DMS 273 (cell line): ENCODE data around the gene RGS10.
"Not testable (repeated sequence)": the region's sequence is repeated elsewhere in the genome, so short reads cannot be mapped to it uniquely, and the experiment has no call there.

Source experiments
- DNase-seq: peaks from one replicate; lab custom pipeline; 2025; ENCODE audit not compliant: unreplicated experiment; lab: John Stamatoyannopoulos, UW

The RGS10 gene

DNA sequence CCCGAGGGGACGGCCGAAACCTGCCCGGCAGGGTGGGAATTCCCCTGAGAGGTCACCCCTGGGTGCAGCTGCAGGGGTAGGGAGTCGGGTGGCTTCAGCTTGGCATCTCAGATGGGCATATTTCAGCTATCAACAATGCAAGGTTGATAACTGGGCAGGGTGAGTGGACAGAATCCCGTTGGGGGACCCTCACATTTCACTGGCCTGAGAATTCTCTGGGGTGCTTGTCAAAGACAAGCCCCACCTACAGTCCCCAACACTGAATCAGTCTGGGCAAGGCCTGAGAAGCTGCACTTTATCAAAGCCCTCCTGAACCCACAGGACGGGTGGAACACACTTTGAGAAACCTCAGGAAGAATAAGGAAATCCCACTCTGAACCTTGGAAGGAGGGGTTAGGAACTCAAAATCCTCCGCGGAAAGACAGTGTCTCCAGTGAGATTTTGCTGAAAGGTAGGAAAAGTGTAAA lies 3.1 kb downstream of the RGS10 start:
- no peak for DNase-seq

DNA sequence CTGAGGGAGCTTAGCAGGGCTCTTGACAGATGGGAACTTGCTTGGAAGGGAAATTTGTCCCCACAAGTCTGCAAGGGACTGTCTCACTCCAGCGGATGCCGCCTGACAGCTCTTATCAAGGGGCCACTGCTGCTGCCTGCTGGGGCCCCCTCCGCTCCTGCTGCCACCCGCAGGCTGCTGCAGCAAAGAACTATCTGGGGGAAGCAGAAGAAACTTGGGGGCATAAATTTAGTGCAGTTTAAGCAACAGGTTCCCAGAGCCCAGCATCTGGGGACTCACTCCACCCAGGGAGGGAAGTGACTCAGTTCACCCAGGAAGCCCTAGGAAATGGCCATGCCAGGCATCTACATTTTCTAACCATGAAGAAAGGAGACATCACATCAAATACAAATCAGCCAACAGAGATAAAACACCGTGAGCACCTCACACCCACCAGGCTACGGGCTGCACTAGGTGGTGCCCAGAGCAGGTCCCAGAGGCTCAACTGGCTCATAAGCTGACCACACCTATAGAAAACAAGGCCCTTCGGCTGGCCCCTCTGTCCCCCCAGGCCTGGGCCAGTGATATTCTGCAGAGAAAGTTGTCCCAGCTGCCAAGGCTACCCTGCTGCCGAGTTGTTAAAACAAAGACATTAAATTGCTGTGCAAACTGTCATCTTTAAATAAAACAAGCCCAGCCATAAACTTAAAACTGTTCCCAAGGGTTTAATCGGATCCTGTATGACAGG lies 3.7 kb downstream of the RGS10 start:
- peak; percentile 29 for DNase-seq

DNA sequence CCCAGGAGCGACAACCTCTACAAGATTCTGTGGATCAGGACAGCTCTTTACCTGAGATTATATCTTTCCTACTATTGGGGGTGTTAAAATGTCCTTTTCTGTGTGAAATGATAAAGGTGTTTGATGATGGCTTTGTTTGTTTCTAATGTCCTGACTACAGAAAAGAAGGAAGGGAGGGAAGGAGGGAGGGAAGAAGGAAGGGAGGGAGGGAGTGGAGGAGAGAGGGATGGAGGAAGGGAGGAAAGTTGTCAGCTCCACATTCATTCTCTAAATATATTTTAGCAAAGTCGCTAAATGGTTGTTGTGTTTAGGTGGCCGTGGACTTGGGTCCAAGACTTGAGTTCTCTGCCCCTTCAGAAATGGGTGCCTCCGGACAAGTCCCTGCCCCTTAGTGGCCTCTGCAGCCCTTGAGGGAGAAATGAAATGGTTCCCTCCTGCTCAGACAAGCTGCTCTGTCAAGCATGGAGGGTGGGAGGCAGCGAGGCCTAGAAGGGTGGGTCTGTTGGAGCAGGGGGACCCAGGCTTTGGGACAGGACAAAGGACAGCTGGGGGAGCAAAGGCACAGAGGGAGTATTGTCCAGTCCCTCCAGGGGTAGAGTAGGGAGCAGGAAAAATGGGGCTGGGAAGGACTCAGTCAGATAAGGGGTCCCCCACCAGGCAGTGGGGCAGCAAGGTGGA lies 4.4 kb downstream of the RGS10 start:
- no peak for DNase-seq

DNA sequence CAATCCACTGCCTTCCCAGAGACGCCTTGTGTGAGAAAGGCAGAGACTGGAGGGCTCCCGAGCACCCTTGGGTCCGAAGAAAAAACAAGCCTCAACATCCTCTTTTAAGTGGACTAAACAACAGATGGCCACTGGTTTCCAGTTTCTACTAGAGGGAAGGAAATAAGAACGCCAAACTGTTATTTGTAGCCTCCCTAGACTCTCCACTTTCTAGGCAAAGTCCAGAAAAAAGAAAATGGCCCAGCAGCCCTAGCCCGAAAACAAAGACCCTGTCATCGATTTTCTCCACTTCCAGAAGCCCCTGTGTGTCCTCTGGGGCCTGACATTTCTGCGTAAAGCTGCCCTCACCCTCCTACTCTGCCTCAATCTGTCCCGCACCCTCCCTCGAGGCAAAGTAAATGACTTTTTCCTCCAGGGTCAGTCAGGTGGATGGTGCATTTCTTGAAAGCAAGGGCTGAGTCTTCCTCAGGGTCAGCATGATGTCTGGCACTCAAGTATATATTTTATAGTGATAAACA lies 6.0 kb downstream of the RGS10 start:
- peak; percentile 57 for DNase-seq

DNA sequence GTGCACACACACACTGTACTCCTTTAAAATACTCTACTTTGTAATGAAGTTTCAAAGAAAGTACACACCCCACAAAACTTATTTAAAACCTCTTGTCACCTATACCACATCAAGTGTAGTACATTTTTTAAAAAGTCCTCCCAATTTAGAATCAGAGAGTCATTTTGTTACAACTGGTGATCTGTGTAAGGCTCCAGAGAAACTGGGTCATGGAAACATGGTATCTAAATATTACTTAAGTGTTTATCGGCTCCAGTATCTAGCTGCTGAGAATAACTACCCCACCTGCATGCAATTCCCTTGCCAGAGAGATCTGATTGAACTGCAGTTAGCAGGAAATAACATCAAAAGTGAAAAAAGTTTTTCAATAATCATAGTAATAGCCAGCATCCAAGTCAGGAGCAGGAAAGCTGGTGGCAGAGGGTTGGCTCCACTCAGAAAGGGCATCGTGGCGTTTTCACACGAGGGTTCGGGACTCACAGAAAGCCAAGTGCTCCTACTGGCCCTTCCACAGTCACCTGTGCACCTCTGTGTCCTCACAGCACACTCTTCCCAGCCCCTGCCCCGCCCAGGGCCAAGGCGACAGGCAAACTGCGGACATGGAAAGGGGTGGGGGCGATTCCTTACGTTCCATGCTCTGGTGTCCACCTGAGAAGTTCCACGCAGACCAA lies 6.5 kb downstream of the RGS10 start:
- no peak for DNase-seq

DNA sequence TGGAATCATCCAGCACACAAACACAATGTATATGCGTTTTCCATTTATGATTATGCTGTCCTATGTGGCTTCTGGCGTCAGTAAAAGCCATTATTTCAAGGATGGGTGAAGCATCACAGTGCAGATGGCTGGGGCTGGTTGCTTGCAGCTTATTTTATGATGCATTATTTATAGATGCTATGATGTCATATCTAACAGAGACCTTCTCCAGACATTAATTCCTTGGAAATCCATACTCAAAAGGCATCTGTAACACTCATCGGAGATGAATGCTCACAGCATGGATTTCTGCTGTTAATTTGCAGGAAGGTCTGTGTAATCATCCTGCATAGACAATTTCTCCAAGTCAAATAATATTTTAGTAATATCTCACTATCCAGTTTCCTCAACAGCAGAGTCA lies 7.2 kb downstream of the RGS10 start:
- peak; percentile 27 for DNase-seq

DNA sequence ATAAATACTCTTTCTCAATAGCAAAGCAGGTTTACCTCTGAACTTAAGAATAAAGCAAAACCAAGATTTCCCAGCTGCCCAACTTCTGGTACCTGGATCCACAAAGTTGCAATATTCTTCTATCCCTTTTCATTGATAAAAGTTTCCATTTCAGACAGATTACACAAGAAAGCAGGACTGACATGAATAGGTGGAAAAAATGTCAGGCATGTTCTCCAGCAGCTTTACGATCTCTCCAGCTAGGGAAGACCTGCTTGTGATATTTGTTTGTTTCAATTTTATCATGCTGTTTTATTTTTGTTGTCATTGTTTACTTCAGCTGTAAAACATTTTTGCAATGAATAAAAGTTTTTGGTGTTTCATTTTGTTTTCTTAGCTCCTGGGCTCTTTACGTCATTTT lies 9.0 kb downstream of the RGS10 start:
- DNase-seq = no peak

DNA sequence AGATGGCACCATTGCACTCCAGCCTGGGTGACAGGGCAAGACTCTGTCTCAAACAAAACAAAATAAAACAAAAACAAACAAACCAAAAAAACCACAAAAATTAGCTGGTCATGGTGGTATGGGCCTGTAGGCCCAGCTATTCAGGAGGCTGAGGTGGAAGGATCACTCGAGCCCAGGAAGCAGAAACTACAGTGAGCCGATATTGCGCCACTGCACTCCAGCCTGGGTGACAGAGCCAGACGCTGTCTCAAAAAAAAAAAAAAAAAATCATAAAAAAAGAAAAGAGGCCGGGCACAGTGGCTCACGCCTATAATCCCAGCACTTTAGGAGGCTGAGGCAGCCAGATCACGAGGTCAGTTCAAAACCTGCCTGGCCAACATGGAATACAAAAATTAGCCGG lies 9.7 kb downstream of the RGS10 start:
- DNase-seq = not testable (repeated sequence)

DNA sequence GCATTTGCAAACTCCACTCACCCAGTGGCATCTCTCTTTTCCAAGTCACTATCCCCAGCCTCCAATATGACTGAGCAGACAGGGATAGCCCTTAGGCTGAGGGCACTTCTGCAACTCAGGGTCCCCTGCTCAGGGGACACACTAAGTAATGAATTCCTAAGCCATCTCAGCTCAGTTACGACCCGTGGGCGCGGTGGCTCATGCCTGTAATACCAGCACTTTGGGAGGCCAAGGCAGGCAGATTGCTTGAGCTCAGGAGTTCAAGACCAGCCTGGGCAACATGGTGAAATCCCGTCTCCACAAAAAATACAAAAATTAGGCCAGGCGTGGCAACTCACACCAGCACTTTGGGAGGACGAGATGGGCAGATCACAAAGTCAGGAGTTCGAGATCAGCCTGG lies 10.3 kb downstream of the RGS10 start:
- DNase-seq = not testable (repeated sequence)

DNA sequence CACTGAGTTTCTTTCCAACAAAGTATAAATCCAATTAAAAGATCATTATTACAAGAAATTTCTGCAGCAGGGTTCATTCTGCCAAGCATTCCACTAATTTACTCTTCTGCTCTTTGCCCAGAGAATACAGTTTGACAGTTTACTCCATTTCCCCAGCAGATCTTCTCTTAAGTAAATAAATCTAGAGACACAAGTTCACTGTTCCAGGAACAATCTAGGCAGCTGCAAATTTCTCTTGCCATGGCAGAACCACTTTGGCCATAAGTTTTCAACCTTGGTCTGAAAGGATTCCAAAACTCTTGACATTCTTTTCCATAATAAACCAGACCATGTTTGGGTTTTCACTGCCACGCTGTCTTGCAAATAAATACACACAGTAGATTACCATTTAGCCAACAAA lies 11.5 kb downstream of the RGS10 start:
- DNase-seq = no peak

DNA sequence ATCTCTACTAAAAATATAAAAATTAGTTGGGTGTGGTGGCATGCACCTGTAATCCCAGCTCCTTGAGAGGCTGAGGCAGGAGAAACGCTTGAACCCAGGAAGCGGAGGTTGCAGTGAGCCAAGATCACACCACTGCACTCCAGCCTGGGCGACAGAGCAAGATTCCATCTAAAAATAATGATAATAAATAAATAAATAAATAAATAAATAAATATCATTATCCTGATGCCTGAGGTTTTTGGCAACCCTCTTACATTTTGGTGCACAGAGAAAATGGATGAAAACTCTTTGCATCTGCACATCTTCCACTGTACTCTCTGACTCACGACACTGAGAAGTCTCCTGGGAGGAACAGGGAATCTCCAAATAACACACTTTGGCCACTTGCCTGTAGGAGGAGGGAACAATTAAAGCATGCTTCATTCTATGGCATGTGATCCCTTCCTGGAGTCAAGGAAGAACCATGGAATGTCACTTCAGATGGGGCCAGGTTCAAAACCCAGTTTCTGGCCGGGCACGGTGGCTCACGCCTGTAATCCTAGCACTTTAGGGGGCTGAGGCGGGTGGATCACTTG lies 13.8 kb downstream of the RGS10 start:
- peak; percentile 47 for DNase-seq

DNA sequence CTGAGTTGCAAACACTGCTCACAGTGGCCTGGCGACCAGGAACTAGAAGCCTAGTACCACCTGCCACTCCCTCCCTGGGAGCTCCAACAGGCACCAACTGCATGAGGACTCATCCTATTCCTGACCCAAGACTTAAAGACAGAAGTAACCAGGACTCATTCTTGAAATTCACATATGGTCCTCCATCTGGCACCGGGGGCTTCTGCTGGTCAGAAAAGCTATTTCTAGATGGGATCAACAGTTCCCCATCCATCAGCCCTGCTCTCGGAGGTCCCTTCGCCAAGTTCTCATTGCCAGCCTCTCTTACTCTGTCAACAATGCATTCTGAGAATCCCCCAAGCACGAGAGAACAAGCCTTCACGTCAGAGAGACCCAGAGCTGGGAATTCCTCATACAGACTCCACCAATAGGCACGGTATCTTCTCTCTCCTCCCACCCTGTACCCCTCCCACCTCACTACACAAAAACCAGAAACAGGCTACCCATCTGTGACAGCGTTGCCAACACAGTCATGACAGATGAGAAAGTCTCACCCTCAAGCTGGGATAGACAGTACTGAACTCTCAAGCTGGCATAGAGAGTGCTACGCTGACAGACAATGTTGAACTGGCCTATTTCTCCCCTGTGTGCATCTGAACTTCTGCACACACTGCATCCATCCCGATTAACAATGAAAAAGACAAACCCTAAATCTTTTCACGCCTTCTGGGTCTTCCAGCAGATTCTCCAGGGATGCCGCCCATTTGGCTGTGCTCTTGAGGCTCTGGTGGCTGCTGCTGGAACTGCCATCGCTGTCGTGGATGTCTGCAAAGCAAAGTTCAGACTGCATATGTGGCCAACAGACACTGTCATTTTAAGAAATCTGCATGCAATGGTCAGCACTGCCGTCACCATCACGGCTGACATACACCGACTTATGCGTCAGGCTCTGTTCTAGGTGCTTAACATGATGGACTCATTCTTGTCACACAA lies 15.6 kb downstream of the RGS10 start:
- peak; percentile 92 for DNase-seq

DNA sequence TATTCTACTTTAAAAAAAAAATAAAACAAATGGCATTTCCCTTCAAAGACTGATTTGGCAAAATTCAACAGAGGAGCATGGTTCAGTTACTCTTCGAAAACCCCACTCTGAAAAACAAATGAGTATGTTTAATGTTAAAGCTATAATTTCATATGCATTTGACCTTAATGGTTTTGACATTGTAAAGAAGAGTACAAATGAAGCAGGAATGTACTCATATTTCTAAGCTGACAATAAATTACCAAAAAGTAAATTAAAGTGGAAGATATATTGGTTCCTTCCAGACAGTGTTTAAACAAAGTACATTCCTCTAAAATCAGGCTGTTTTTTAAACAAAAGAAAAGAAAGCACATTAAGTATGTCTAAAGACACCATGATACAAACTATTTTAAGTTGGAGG lies 16.4 kb downstream of the RGS10 start:
- DNase-seq = no peak

DNA sequence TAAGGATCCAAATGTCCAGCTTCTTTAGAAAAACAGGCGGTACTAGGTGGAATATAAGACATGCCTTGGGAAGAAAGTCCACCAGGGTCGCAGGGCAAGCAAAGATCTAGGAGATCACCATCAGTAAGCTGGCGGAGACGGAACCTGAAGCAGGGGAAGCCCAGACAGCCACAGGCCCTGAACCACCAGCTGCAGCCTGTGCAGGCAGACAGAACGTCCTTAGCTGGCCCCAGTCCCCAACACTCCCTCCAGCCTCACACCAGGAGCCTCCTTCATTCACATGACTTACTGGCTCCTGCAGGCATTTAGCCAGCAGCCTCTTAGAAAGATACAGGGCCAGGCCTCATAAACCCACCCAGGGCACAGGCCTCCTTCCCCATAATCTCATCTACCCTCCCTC lies 17.4 kb downstream of the RGS10 start:
- no peak for DNase-seq

DNA sequence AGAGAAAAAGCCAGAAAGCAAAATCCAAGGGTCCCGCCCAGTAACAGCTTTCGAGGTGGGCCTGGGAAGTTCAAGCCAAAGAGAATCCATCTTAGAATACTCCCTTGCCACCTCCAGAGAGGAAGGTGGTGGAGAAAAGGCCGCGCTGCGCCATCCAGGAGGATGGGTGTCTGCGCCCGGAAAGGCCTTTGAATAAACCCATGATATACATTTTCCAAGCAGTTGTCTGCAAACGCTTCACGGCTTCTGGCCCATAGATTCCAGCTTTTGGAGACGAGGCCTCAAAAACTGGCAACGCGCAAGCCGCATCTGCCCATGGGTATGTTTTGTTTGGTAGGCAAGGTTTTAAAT lies 17.8 kb downstream of the RGS10 start:
- no peak for DNase-seq

DNA sequence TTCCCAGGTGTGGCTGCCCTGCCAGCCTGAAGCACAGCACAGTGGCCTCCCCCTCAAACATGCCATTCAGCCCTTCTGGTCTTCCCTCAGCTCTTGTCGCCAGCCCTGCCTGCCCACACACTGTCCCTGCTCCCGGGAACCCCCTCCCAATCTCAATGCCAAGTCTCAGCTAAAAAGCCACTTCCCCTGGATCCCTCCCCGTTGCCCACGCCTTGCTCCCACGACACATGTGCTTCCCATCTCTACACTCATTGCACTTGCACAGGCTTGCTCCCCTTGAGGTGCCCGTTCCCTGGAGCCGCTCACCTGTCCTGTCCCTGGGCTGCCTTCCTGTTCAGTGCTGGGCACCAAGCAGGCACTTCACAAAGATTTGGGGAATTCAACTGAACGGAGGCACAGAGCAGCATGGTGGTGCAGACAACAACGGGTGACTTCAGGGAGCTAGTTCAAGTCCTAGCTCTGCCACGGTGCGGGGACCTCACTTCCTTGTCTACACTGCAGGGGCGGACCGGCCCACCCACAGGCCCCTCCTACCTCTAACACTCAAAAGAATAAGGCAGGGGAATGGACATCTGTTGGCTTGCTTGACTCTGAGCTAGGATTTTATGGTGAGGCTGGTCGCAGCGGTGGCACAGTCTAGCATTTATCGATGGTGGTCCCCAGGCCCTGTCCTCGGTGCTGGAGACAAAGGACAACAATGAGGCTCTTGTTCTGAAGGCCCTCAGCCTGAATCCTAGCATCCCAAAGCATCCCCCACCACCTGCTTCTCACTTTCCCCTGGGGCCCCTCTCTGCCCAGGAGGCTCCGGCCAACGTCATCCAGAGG lies 18.4 kb downstream of the RGS10 start:
- no peak for DNase-seq

DNA sequence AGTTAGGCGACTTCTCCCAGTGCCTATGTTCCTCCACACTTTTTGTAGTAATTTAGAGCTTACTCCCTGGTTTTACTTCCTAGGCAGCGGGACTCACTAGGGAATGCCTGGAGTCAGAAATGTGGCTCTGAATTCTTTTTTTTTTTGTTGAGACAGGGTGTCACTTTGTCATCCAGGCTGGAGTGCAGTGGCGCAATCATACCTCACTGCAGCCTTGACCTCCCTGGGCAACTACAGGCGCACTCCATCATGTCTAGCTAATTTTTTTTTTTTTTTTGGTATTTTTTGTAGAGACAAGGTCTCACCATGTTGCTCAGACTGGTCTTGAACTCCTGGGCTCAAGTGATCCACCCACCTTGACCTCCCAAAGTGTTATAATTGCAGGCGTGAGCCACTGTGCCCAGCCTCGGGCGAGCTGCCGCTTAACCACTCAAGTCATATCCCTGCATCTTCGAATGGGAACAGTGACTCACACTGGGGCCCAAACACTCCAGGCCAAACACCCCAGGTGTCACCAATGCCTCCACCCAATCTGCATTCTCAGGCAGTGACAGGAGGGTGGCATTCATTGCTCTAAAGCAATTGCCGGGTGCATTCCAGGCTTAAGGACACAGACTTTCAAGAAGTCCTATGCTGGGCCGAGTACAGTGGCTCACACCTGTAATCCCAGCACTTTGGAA lies 19.6 kb downstream of the RGS10 start:
- DNase-seq = no peak

DNA sequence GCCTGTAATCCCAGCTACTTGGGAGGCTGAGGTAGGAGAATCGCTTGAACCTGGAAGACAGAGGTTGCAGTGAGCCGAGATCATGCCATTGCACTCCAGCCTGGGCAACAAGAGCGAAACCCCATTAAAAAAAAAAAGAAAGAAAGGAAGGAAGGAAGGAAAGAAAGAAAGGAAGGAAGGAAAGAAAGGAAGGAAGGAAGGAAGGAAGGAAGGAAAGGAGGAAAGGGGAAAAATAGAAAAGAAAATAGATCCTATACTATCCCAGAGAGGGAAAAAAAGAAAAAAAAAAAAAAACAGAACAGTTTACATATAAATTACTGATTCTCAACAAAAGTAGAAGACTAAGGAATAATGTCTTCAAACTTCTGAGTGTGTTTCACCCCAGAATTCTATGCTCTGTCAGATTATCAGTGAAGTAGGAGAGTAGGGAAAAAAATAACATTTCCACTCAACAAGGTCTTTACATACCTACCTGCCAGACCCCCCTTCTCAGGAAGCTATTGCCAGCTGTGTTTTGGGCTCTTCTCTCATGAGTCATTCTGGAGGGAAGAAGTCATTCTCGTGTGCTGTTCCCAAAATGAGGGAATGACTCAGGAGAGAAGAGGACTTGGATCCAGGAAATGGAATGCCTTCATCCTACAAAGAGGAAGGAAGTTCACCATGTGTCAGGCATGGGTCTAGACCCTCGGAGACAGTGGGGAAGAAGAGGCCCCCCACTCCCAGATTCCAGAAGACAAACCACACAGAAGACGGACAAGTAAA lies 20.9 kb downstream of the RGS10 start:
- DNase-seq = no peak
